ENCODE measurements around the gene UBE4B.
"Not testable (repeated sequence)": the region's sequence is repeated elsewhere in the genome, so short reads cannot be mapped to it uniquely, and the experiment has no call there.

Gene UBE4B

GRCh38 chr1:10071640-10072039 is 38.9 kb downstream of the UBE4B start:
- no peak for DNase-seq (ENCODE audit: low read depth in 2 of 2)

GRCh38 chr1:10073371-10073770 is 40.6 kb downstream of the UBE4B start:
- not testable (repeated sequence) for DNase-seq (ENCODE audit: low read depth in 2 of 2)

GRCh38 chr1:10074059-10074851 is 41.5 kb downstream of the UBE4B start:
- peak; percentile 0 to 10 for DNase-seq (ENCODE audit: low read depth in 2 of 2)

GRCh38 chr1:10074852-10075730 is 42.3 kb downstream of the UBE4B start:
- DNase-seq (ENCODE audit: low read depth in 2 of 2): no peak

GRCh38 chr1:10075732-10076131 is 43.0 kb downstream of the UBE4B start:
- no peak for DNase-seq (ENCODE audit: low read depth in 2 of 2)

GRCh38 chr1:10078494-10078893 is 45.7 kb downstream of the UBE4B start:
- no peak for DNase-seq (ENCODE audit: low read depth in 2 of 2)

- no peak for DNase-seq (ENCODE audit: low read depth in 2 of 2)
Observed at GRCh38 chr1:10080523-10080922, 47.8 kb downstream of the UBE4B start.

GRCh38 chr1:10082785-10083479 is 50.2 kb downstream of the UBE4B start:
- DNase-seq (ENCODE audit: low read depth in 2 of 2): no peak

- no peak for DNase-seq (ENCODE audit: low read depth in 2 of 2)
Observed at GRCh38 chr1:10084045-10084444, 51.3 kb downstream of the UBE4B start.

- DNase-seq (ENCODE audit: low read depth in 2 of 2): no peak
Observed at GRCh38 chr1:10085076-10085475, 52.3 kb downstream of the UBE4B start.

GRCh38 chr1:10087210-10087609 is 54.5 kb downstream of the UBE4B start:
- DNase-seq (ENCODE audit: low read depth in 2 of 2): no peak

- DNase-seq (ENCODE audit: low read depth in 2 of 2): no peak
Observed at GRCh38 chr1:10101929-10102328, 69.2 kb downstream of the UBE4B start.

GRCh38 chr1:10103193-10103592 is 70.4 kb downstream of the UBE4B start:
- DNase-seq (ENCODE audit: low read depth in 2 of 2): no peak

- DNase-seq (ENCODE audit: low read depth in 2 of 2): no peak
Observed at GRCh38 chr1:10104834-10105233, 72.1 kb downstream of the UBE4B start.

- DNase-seq (ENCODE audit: low read depth in 2 of 2): no peak
Observed at GRCh38 chr1:10105484-10105883, 72.7 kb downstream of the UBE4B start.

GRCh38 chr1:10106241-10106640 is 73.5 kb downstream of the UBE4B start:
- no peak for DNase-seq (ENCODE audit: low read depth in 2 of 2)

- no peak for DNase-seq (ENCODE audit: low read depth in 2 of 2)
Observed at GRCh38 chr1:10106756-10107475, 74.2 kb downstream of the UBE4B start.

GRCh38 chr1:10107476-10107847 is 74.7 kb downstream of the UBE4B start:
- not testable (repeated sequence) for DNase-seq (ENCODE audit: low read depth in 2 of 2)

- DNase-seq (ENCODE audit: low read depth in 2 of 2): no peak
Observed at GRCh38 chr1:10108134-10108663, 75.4 kb downstream of the UBE4B start.

- DNase-seq (ENCODE audit: low read depth in 2 of 2): no peak
Observed at GRCh38 chr1:10108948-10109708, 76.4 kb downstream of the UBE4B start.

GRCh38 chr1:10113501-10113900 is 80.7 kb downstream of the UBE4B start:
- DNase-seq (ENCODE audit: low read depth in 2 of 2): no peak
